Tibial nerve (tissue), 4 donors: ENCODE results near the gene UBE2O. TPM values are rescaled to one million over a fixed set of nuclear protein-coding genes. Genes with fewer than 3 reads are reported as not detected.

Experiments
- DNase-seq, 2 donors: peaks; one replicate each; pipeline ENCODE4 v3.0.0-alpha.2; 2019; ENCODE audit warnings: low spot score in 2 of 2
- H3K27ac ChIP-seq, 4 donors: fragments of 200-600 bp; sonication (generic) in 3 of 4; one replicate each; pipeline ENCODE4 v1.5.1; 2017 to 2019; ENCODE audit warnings: mild to moderate bottlenecking in 1 of 4
- H3K27me3 ChIP-seq, 2 donors: fragments of 200-600 bp; sonication (generic) in 1 of 2; one replicate each; pipeline versions ENCODE4 v1.5.1 to v1.6.0; 2017 to 2019
- H3K36me3 ChIP-seq, 3 donors: fragments of 200-600 bp; sonication (generic); one replicate each; pipeline ENCODE4 v1.5.1; 2018 to 2019
- H3K4me1 ChIP-seq, 4 donors: fragments of 200-600 bp; sonication (generic) in 3 of 4; one replicate each; pipeline ENCODE4 v1.5.1; 2017 to 2019
- H3K4me3 ChIP-seq, 4 donors: fragments of 200-600 bp; sonication (generic) in 3 of 4; one replicate each; pipeline ENCODE4 v1.5.1; 2017 to 2019; ENCODE audit warnings: mild to moderate bottlenecking in 1 of 4, moderate library complexity in 1 of 4
- H3K9me3 ChIP-seq, 4 donors: fragments of 200-600 bp; sonication (generic) in 3 of 4; one replicate each; pipeline ENCODE4 v1.5.1; 2017 to 2019
- CTCF ChIP-seq, 5 experiments: fragments of 200-600 bp in 3 of 5; fragments of 450-650 bp in 2 of 5; sonication (generic) in 3 of 5; IDR thresholded peaks; one replicate each; pipeline ENCODE4 v1.5.1; 2016 to 2019; ENCODE audit warnings: antibody characterized with exemption in 5 of 5, mild to moderate bottlenecking in 3 of 5, moderate library complexity in 2 of 5
- EP300 ChIP-seq, 2 donors: sonication (generic); formaldehyde crosslinking; IDR thresholded peaks; one replicate each; pipeline ENCODE4 v1.6.1; 2017; ENCODE audit warnings: antibody characterized with exemption in 2 of 2, mild to moderate bottlenecking in 1 of 2
- POLR2A ChIP-seq, 2 donors: fragments of 450-650 bp; IDR thresholded peaks; one replicate each; pipeline ENCODE4 v1.6.1; 2017; ENCODE audit warnings: antibody characterized with exemption in 2 of 2, mild to moderate bottlenecking in 2 of 2, moderate library complexity in 2 of 2
- WGBS, 2 donors: methylation state at CpG; one replicate each; pipeline ENCODE4 v1.1.5; 2018; 5-methylcytosine and 5-hydroxymethylcytosine counted together
- total RNA-seq, 4 donors: library from RNA; depleted of rRNA; stranded (reverse); fragments of >200 nt; gene quantifications; one replicate each; pipeline ENCODE4 v1.1.0, GENCODE V29; 2016

Gene UBE2O
- total RNA-seq, 4 donors from 2014 or later = 16.0 to 38.7 (median 20.7) TPM

- no peaks in the 10 kb centered on the region for H3K27me3 ChIP-seq
- WGBS, 2 donors = 22 to 45% methylated on average over 11 of the region's 11 CpGs
- no peak overlapping the region for H3K4me3 ChIP-seq
- H3K9me3 ChIP-seq = no peaks in the 10 kb centered on the region
- peaks cover 0 to 21% (median 7%) of the 10 kb centered on the region in 4 donors for H3K4me1 ChIP-seq
- TF ChIP-seq EP300 (IDR thresholded peaks at IDR 0.05) (peak; percentile 83 to 94), CTCF (IDR thresholded peaks at IDR 0.05) (no peak)
- peak in 1 of 2 donors; percentile 57 for DNase-seq
- peak overlapping the region in 2 of 4 donors; percentile 67 to 71 for H3K27ac ChIP-seq
- H3K36me3 ChIP-seq = peaks cover 0 to 6% (median 0%) of the 10 kb centered on the region in 3 donors
Observed at GRCh38 chr17:76485569-76485968, 32.6 kb upstream of the UBE2O start.

DNA sequence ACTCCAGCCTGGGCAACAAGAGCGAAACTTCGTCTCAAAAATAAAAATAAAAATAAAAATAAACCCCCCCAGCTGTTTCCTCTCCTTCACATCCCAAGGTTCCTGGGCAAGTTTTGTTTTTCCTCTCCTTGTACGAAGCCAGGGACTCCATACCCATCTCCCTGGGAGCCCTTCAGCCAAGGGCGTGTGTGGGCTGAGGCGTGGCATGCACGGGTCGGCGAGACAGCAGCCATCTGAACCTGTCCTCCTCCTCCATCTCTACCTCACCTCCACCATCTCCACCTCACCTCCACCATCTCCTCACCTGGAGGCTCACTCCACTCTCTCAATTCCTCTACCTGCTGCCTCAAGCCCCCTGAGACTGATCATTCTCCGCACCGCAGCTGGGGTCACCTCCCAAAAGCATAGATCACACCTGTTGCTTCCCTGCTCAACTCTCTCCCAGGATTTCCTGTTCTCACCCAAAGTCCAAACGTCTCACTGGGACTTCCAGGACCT lies 31.3 kb upstream of the UBE2O start:
- H3K9me3 ChIP-seq = no peaks in the 10 kb centered on the region
- DNase-seq = no peak
- TF ChIP-seq POLR2A (IDR thresholded peaks at IDR 0.05) (no peak), CTCF (IDR thresholded peaks at IDR 0.05) (no peak), EP300 (IDR thresholded peaks at IDR 0.05) (no peak)

GRCh38 chr17:76481071-76481655 lies 28.2 kb upstream of the UBE2O start:
- H3K27ac ChIP-seq = peak overlapping the region; percentile 78 to 89 (median 84)
- TF ChIP-seq EP300 (IDR thresholded peaks at IDR 0.05) = peak in 1 of 2 donors; percentile 33
- TF ChIP-seq CTCF (IDR thresholded peaks at IDR 0.05) = no peak
- WGBS, 2 donors = 28 to 64% methylated on average over 14 to 21 of the region's 21 CpGs
- peaks cover 0 to 33% (median 6%) of the 10 kb centered on the region in 3 donors for H3K36me3 ChIP-seq
- H3K4me3 ChIP-seq = peak overlapping the region in 3 of 4 donors; percentile 9 to 24 (median 16)
- peaks cover 0 to 21% (median 8%) of the 10 kb centered on the region in 4 donors for H3K4me1 ChIP-seq
- no peak for DNase-seq
- no peaks in the 10 kb centered on the region for H3K27me3 ChIP-seq
- no peaks in the 10 kb centered on the region for H3K9me3 ChIP-seq

More for the DNA sequence above, 31.3 kb upstream of the UBE2O start:
- Histone ChIP-seq H3K36me3 (peaks cover 0 to 8% (median 3%) of the 10 kb centered on the region in 3 donors), H3K4me1 (peaks cover 0 to 21% (median 8%) of the 10 kb centered on the region in 4 donors), H3K4me3 (no peak overlapping the region), H3K27ac (peak overlapping the region in 2 of 4 donors; percentile 67 to 71), H3K27me3 (no peaks in the 10 kb centered on the region)
- WGBS, 2 donors = 83 to 85% methylated on average over 11 of the region's 11 CpGs

DNA sequence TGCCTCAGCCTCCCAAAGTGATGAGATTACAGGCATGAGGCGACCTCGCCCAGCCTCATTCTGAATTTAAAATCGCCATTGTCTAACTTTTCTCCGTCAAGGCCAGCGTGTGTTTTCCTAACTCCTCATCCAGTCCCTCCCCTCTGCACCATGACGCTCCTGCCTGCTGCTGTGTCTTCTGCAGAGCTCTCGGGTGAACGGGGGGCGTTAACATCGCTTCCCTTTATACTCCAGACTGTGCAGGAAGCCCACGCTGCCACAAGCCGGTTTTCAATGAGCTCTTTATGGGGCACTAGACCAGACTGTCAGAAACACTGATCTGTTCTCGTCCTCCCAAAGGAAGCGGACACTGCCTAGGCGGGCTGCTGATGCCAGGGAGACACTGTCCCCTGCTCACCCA lies 27.7 kb upstream of the UBE2O start:
- Histone ChIP-seq H3K27ac (peak overlapping the region; percentile 78 to 89 (median 84)), H3K4me1 (peaks cover 0 to 21% (median 8%) of the 10 kb centered on the region in 4 donors), H3K36me3 (peaks cover 0 to 38% (median 6%) of the 10 kb centered on the region in 3 donors), H3K27me3 (no peaks in the 10 kb centered on the region), H3K9me3 (no peaks in the 10 kb centered on the region), H3K4me3 (peak overlapping the region in 3 of 4 donors; percentile 9 to 24 (median 16))
- TF ChIP-seq CTCF (IDR thresholded peaks at IDR 0.05) (no peak), EP300 (IDR thresholded peaks at IDR 0.05) (peak in 1 of 2 donors; percentile 51), POLR2A (IDR thresholded peaks at IDR 0.05) (peak in 1 of 2 donors; percentile 46)
- 21 to 32% methylated on average over 15 of the region's 15 CpGs for WGBS, 2 donors
- DNase-seq = no peak

DNA sequence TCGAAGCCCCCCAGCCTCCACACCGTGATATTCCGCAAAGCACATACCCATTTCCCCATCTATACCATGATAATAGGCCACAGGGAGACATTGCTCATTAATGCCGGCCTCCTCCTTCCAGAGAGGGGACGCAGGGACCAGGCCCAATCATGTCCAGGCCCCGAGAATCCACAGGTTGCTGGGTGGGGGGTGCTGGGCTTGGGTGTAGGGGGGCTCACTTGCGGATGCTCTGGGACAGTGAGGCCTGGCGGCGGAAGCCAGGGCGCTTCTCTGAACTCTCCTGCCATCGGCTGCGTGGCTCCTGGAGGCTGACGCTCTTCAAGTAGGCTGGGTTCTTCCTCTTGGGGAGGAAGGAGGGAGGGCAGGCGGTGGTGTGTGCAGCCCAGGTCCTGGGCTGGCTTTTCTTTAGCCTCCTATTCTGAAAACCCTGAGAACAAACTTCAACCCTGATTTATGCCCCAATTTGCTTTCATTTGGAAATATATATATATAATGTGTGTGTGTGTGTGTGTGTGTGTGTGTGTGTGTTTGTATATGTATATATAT lies 26.6 kb upstream of the UBE2O start:
- peaks cover 0 to 49% (median 7%) of the 10 kb centered on the region in 3 donors for H3K36me3 ChIP-seq
- no peak for DNase-seq
- peak overlapping the region in 2 of 4 donors; percentile 36 to 55 for H3K27ac ChIP-seq
- no peaks in the 10 kb centered on the region for H3K27me3 ChIP-seq
- no peak overlapping the region for H3K4me3 ChIP-seq
- 81 to 85% methylated on average over 13 to 14 of the region's 14 CpGs for WGBS, 2 donors
- H3K9me3 ChIP-seq = no peaks in the 10 kb centered on the region
- TF ChIP-seq CTCF (IDR thresholded peaks at IDR 0.05) (no peak), EP300 (IDR thresholded peaks at IDR 0.05) (no peak)
- peaks cover 0 to 21% (median 8%) of the 10 kb centered on the region in 4 donors for H3K4me1 ChIP-seq
